Stimulated activated CD4-positive, alpha-beta T cell treated with anti-CD3 and anti-CD28 coated beads, Interleukin-12 subunit alpha, Interleukin-12 subunit beta, amount 100 ng/mL, for 24 hours (primary cell): Measurements from ENCODE around the gene HIP1.
"Not testable (repeated sequence)": the region's sequence is repeated elsewhere in the genome, so short reads cannot be mapped to it uniquely, and the experiment has no call there.

ENCODE experiments used
- DNase-seq, 2 experiments: peaks; one replicate each; pipeline ENCODE4 v3.0.0-alpha.2; 2020; ENCODE audit warnings: low read depth in 2 of 2

HIP1 gene

GRCh38 chr7:75739796-75740672, 1.3 kb upstream of the HIP1 start:
- no peak for DNase-seq

DNA sequence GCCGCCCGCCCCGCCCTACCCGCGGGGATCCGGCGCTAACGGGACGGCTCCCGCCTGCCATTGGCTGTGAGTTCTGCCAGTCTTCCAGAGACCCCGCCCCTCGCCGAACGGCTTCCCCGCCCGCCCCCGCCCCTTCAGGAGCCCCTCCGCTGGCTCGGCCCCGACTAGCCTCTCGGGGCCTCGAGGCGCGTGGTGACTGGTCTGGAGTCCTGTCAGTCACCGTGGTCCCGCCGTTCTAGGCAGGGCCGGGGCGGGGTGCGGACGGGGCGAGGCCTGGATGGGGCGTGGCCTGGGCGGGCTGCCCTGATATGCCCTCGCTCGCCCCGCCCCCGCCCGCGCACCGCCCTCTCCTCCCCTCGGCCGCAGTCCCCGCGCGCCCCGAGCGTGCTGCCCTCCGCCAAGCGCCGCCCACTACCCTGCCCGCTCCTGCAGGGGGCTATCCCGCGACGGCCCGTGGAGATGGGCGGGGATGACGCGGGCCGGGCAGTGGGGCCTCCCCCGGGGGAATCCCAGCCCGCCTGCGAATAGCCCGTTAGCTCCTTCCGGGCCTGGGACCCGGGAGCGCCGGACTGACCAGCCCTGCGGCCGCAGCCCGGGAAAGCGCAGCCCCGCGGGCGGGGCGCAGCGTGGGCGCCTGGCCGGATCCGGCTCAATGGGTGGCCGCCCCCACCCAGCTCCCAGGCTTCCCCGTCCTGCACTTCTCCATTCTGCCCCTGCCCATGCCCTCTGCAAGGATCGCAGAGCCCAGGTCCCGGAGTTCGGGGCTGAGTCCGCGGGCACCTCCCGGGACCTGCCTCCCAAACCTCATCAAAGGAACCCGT, 444 bp upstream of the HIP1 start:
- peak; percentile 96 to 98 for DNase-seq

DNA sequence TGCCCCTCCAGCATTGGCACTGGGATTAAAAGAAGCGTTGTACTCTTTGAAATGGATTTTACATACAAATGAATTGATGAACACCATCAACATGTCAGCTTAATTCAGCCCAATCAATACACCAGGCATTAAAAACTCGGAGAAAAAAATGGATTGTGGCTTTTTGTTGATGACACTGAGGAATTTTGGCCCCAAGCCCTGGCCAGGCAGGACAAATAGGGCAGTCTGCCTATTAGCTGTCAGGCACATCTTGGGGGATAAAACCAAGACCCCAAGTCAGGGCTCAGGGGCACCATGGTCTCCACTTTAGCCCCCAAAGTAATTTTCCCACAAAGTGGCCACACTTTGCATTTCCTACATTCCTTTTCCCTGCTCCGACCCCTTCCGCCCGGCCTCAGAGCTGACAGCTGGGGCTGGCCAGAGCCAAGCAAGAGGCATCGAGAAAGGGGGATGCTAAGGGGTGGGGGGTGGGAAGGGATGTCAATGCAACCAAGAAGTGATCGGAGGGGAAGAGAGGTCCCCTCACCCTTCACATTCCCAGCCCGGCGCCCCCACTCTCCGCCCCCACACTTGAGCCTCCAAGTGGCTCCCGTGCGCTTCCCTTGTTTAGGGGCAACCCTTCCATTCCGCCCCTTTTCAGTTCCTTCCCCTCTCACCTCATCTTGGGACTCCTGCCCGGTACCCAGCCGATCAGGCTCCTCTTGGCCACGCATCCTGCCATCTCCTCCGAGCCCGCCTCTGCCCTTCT, 711 bp downstream of the HIP1 start:
- DNase-seq: no peak

- no peak for DNase-seq
These were observed 3.0 kb downstream of the HIP1 start for GRCh38 chr7:75735581-75736350.

DNA sequence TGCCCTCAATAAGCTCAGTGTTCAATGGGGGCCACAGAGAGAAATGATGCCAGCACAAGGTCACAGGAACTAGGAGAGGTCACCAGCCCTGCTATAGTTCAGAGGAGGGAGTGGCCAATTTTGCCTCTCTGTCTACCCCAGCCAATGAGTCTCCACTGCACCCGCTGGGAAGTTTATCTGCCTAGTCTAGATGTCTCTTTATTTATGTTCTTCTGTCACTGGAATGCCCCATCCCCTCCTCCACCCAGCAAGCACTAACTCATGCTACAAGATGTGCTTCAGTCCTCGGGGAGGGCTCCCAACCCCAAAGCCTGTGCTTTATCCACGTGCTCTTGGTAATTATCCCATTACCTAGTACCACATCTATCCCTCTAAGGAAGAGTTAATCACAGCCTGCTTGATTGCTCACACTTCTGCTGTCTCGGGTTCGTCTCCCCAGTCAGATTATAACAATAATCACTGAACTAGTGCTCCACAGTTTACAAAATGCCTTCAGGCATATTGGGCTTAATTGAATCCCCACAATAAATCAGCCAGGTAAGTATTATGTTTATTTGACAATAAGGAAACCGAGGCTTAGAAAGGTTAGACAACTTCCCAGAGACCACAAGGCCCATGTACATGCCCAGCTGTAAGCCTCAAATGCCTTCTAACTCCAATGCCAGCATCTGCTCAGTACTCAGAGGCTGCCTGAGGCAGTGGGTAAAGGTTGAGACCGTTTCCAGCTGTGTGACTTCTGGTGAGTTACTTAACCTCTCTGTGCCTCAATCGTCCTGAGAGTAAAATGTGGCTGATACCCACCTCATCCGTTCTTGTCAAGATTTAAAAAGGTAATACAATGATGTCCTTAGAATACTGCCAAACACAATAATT, 3.9 kb downstream of the HIP1 start:
- DNase-seq: no peak

DNA sequence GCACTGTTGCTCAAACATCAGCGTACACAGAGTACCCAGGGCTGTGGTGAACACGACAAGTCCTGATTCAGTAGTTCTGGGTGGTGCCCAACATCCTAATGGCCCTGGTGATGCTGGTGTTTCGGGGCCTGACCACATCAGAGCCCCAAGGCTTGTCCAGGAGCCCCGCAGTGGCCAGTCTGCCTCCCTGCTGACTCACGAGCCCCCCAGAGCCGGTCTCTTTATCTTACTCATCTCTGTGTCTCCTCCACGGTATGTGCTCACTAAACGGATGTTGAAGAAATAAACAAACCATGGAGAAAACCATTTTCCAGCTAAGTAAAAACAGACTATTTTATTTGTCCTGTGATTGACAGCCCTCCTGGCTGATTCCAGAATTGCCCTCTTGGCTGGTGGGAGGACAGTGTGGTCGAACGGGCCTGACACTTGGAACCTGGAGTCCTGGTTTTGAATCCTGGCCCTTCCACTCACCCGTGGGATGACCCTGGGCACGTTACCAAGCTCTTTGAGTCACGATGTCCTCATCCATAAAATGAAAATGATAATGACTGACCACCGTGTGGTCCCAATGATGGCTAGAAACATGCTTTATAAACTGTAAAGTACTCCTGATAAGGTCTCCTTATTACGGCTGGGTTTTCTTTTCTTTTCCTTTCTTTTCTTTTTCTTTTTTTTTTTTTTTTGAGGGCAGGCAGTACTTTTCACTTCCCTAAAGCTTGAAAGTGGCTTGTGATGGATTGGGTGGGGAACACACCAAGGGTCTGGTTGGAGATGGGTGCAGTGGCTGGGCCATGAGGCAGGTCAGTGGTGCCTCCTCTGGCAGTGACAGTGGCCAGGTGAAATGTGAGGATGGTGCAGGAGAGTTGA, 5.7 kb downstream of the HIP1 start:
- no peak for DNase-seq

DNA sequence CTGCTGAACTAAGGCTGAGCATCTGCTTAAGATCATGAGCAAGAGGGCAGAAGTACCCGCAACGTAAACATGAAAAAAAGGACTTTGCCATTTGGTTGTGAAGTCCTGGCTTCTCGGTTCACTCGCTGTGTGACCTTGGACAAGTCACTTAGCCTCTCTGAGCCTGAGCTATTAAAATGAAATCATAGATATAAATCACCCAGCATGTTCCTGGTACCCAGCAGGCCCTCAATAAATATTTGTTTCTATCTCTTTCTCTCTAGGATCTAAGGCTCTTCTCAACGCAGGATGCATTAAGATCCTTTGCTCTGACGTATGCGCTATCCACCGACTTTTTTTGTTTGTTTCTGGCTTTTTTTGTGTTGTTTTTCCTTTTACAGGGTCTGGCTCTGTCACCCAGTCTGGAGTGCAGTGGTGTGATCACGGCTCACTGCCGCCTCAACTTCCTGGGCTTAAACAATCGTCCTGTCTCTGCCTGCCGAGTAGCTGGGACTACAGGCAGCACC, 6.7 kb downstream of the HIP1 start:
- no peak for DNase-seq

- no peak for DNase-seq
These were observed 8.9 kb downstream of the HIP1 start for GRCh38 chr7:75729851-75730274.

- DNase-seq: no peak
These were observed 10.7 kb downstream of the HIP1 start for GRCh38 chr7:75727881-75728593.

DNA sequence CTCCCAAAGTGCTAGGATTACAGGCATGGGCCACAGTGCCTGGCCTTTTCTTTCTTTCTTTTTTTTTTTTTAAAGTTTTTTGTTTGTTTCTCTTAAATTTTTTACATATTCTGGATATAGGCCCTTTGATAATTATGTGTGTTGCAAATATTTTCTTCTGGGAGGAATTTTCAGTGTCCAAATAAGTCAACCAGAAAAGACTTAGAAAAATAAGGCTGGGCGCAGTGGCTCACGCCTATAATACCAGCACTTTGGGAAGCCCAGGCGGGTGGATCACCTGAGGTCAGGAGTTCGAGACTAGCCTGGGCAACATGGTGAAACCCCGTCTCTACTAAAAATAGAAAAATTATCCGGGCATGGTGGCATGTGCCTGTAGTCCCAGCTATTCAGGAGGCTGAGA, 11.4 kb downstream of the HIP1 start:
- DNase-seq: not testable (repeated sequence)

- no peak for DNase-seq
These were observed 13.4 kb downstream of the HIP1 start for GRCh38 chr7:75725306-75725705.

- DNase-seq: no peak
These were observed 15.3 kb downstream of the HIP1 start for GRCh38 chr7:75723444-75723843.

DNA sequence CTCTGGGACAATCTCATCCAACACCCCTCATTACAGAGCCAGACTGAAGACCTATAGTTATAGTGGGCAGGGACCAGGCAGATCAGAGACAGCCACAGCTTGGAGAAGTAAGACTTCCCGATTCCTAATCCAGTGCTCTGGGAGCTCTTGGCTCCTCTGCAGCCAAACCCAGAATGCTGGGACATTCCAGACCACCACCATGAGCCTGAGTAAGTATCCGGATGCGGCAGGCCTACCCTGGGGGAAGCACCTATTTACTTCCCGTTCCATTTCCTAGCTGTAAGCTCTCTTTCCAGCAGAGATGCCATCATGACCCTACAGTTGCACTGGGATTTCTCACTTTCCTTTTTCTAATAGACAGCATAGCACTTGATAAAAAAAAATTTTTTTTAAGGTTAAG, 16.4 kb downstream of the HIP1 start:
- no peak for DNase-seq

DNA sequence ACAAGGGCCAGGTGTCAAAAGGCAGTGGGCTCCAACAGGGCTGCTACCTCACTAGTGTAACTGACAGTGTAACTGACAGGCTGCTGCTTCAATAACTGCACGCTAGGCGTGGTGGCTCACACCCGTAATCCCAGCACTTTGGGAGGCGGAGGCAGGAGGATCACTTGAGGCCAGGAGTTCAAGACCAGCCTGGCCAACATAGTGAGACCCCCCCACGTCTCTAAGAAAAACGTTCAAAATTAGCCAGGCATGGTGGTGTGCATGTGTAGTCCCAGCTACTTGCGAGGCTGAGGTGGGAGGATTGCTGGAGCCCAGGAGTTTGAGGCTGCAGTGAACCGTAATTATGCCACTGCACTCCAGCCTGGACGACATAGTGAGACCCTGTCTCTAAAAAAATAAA, 16.8 kb downstream of the HIP1 start:
- DNase-seq: not testable (repeated sequence)

DNA sequence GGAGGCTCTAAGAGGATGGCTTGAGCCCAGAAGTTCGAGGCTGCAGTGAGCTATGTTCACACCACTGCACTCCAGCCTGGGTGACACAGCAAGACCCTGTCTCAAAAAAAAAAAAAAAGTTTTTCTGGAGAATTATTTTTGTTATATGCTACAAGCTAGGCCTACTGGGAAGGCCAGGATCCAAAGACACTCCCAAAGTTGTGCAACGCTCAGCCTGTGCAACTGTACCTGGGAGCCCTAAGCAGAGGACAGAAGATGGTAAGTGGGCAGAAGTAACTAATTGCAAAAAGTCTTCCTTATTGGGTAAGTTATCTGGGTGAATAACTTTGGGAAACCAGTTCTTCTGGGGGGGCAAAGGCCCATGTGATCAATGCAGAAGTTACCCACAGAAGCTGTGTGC, 17.3 kb downstream of the HIP1 start:
- no peak for DNase-seq

DNA sequence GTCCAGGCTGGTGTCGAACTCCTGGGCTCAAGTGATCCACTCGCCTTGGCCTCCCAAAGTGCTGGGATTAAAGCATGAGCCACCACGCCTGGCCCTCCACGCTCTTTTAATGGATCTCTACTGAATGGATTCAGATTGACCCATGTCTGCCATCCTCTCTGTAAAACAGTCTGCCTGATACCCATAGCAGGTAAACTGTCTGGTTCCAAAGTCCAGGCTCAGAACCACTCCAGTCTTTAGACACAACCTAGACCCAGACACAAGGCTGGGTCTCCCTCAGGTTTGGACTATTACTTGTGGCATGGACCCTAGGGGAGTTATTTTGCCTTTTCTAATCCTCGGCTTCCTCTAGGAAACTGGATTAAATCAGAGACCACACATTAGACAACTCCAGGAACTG, 19.1 kb downstream of the HIP1 start:
- no peak for DNase-seq

- no peak for DNase-seq
These were observed 20.2 kb downstream of the HIP1 start for GRCh38 chr7:75718390-75719031.

GRCh38 chr7:75717746-75718145, 21.0 kb downstream of the HIP1 start:
- DNase-seq: not testable (repeated sequence)
